ENCODE data around the gene PLEKHG4.

Gene PLEKHG4

DNA sequence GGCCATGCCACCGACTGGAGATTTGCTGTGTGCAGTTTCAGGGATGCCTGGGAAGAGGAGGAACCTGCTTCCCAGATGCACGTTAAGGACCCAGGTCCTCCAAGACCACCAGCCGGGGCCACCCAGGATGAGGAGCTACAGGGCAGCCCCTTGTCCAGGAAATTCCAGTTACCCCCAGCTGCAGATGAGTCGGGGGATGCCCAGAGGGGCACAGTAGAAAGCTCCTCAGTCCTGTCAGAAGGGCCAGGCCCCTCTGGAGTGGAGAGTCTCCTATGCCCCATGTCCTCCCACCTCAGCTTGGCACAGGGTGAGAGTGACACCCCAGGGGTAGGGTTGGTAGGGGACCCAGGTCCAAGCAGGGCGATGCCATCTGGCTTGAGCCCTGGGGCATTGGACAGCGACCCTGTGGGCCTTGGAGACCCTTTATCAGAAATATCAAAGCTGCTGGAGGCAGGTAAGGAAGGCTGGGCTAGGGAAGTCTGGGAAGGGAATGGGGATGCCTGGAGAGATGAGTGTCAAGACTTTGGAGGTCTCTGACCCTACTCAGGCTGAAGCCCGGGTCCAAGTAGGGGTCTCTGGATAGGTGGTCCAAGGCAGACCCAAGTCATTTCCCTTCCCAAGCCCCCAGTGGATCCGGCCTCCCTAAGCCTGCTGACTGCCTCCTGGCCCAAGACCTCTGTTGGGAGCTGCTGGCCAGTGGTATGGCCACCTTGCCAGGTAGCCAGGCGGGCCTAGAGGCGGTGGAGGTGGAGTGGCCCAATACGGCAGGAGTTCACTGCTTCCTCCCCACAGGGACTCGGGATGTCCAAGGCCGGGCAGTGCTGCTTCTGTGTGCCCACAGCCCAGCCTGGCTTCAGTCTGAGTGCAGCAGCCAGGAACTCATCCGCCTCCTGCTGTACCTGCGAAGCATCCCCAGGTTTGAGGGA, 1.0 kb downstream of the PLEKHG4 start:
- H3K4me2 ChIP-seq (ENCODE audit: low read length): peak overlapping the region; percentile 87
- peaks cover 11% of the 10 kb centered on the region for H3K4me1 ChIP-seq (ENCODE audit: low read length)
- H3K79me2 ChIP-seq (ENCODE audit: low read length): peaks cover 15% of the 10 kb centered on the region
- H3K9ac ChIP-seq (ENCODE audit: low read length): 0 out of 2 replicates have a peak overlapping the region, but pooled peaks have one; percentile 55
- peak overlapping the region; percentile 86 for H3K4me3 ChIP-seq (ENCODE audit: low read length)
- peaks cover under 1% of the 10 kb centered on the region for H3K36me3 ChIP-seq (replicated peaks; ENCODE audit: low read depth, low read length)
- H2AFZ ChIP-seq (ENCODE audit: low read depth, low read length): no peak overlapping the region; the same call in 1 of the 2 replicates
- TF ChIP-seq, protein P1, sequence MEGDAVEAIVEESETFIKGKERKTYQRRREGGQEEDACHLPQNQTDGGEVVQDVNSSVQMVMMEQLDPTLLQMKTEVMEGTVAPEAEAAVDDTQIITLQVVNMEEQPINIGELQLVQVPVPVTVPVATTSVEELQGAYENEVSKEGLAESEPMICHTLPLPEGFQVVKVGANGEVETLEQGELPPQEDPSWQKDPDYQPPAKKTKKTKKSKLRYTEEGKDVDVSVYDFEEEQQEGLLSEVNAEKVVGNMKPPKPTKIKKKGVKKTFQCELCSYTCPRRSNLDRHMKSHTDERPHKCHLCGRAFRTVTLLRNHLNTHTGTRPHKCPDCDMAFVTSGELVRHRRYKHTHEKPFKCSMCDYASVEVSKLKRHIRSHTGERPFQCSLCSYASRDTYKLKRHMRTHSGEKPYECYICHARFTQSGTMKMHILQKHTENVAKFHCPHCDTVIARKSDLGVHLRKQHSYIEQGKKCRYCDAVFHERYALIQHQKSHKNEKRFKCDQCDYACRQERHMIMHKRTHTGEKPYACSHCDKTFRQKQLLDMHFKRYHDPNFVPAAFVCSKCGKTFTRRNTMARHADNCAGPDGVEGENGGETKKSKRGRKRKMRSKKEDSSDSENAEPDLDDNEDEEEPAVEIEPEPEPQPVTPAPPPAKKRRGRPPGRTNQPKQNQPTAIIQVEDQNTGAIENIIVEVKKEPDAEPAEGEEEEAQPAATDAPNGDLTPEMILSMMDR (IDR thresholded peaks at IDR 0.05; ENCODE audit: low read depth, low read length): no peak
- no peak for TF ChIP-seq EZH2phosphoT487 (IDR thresholded peaks at IDR 0.05; ENCODE audit: low read depth)
- H3K27ac ChIP-seq (ENCODE audit: low read length): no peak overlapping the region
- no peaks in the 10 kb centered on the region for H3K9me3 ChIP-seq (ENCODE audit: insufficient read depth, low read length)
- H4K20me1 ChIP-seq (ENCODE audit: insufficient read depth, low read length): no peaks in the 10 kb centered on the region
- no peaks in the 10 kb centered on the region for H3K27me3 ChIP-seq (ENCODE audit: low read depth, low read length)

DNA sequence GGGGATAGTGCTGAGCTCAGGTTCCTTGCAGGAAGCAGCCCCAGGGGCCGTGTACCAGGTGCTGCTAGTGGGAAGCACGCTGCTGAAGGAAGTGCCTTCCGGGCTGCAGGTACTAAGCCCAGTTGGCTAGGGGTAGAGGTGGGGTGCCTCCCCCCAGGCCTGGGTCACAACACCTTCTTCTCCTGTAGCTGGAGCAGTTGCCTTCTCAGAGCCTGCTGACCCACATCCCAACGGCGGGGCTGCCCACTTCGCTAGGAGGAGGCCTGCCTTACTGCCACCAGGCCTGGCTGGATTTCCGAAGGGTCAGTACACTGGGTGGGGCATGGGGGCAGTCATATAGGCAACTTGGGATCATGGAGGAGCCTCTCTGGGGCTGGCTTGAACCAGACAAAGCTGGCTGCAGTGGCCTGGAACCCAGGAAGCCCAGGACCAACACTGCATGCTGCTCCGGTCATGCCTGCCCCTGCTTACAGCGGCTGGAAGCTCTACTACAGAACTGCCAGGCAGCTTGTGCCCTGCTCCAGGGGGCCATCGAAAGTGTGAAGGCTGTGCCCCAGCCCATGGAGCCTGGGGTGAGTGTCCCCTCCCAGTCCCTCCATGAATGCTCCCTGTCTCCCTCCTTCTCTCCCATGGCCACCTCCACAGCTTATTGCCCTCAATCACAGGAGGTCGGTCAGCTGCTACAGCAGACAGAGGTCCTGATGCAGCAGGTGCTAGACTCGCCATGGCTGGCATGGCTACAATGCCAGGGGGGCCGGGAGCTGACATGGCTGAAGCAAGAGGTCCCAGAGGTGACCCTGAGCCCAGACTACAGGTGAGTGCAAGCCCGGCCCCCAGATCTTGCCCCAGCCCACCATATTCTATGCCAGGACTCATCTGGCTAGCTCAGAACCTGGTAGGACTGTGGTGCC, 2.5 kb downstream of the PLEKHG4 start:
- H3K27me3 ChIP-seq (ENCODE audit: low read depth, low read length): no peaks in the 10 kb centered on the region
- no peaks in the 10 kb centered on the region for H3K36me3 ChIP-seq (replicated peaks; ENCODE audit: low read depth, low read length)
- H3K9ac ChIP-seq (ENCODE audit: low read length): no peak overlapping the region
- no peak overlapping the region for H2AFZ ChIP-seq (ENCODE audit: low read depth, low read length)
- no peak for TF ChIP-seq EZH2phosphoT487 (IDR thresholded peaks at IDR 0.05; ENCODE audit: low read depth)
- TF ChIP-seq, protein P1 (IDR thresholded peaks at IDR 0.05; ENCODE audit: low read depth, low read length): no peak
- no peak overlapping the region for H3K4me3 ChIP-seq (ENCODE audit: low read length)
- H3K9me3 ChIP-seq (ENCODE audit: insufficient read depth, low read length): no peaks in the 10 kb centered on the region
- H3K4me2 ChIP-seq (ENCODE audit: low read length): no peak overlapping the region
- H3K4me1 ChIP-seq (ENCODE audit: low read length): peaks cover 11% of the 10 kb centered on the region
- H4K20me1 ChIP-seq (ENCODE audit: insufficient read depth, low read length): no peaks in the 10 kb centered on the region
- no peak overlapping the region for H3K27ac ChIP-seq (ENCODE audit: low read length)
- peaks cover 15% of the 10 kb centered on the region for H3K79me2 ChIP-seq (ENCODE audit: low read length)

DNA sequence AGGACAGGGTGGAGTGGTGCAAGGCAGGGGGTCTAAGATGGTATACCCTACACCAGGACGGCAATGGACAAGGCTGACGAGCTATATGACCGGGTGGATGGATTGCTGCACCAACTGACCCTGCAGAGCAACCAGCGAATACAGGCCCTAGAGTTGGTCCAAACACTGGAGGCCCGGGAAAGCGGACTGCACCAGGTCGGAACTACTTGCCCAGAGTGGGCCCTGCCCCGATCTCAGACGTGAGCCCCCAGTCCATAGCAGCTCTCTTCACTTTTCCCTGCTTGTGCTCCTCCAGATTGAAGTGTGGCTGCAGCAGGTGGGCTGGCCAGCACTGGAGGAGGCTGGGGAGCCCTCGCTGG, 3.1 kb downstream of the PLEKHG4 start:
- Histone ChIP-seq H3K4me1 (ENCODE audit: low read length) (peaks cover 11% of the 10 kb centered on the region), H3K4me3 (ENCODE audit: low read length) (no peak overlapping the region), H3K36me3 (replicated peaks; ENCODE audit: low read depth, low read length) (no peaks in the 10 kb centered on the region), H3K79me2 (ENCODE audit: low read length) (peaks cover 13% of the 10 kb centered on the region), H3K27me3 (ENCODE audit: low read depth, low read length) (no peaks in the 10 kb centered on the region), H2AFZ (ENCODE audit: low read depth, low read length) (no peak overlapping the region), H3K9ac (ENCODE audit: low read length) (no peak overlapping the region), H4K20me1 (ENCODE audit: insufficient read depth, low read length) (no peaks in the 10 kb centered on the region), H3K27ac (ENCODE audit: low read length) (no peak overlapping the region), H3K9me3 (ENCODE audit: insufficient read depth, low read length) (no peaks in the 10 kb centered on the region), H3K4me2 (ENCODE audit: low read length) (no peak overlapping the region)
- TF ChIP-seq EZH2phosphoT487 (IDR thresholded peaks at IDR 0.05; ENCODE audit: low read depth): no peak
- TF ChIP-seq, protein P1 (IDR thresholded peaks at IDR 0.05; ENCODE audit: low read depth, low read length): no peak

Measured in OCI-LY3 (cell line).